Kidney epithelial cell (primary cell): ENCODE data around the gene COPG2. TPM values are rescaled to one million over a fixed set of nuclear protein-coding genes. Genes with fewer than 3 reads are reported as not detected.

Experiments
- DNase-seq: peaks from one replicate; pipeline ENCODE4 v3.0.0-alpha.2; 2010; ENCODE audit warnings: low read depth
- H3K27me3 ChIP-seq: 2 replicates; pipeline ENCODE4 v1.6.0; 2011; ENCODE audit warnings: low read length; ENCODE audit not compliant: control insufficient read depth, insufficient read depth
- H3K36me3 ChIP-seq: 2 replicates; pipeline ENCODE4 v1.5.1; 2011; ENCODE audit warnings: low read length; ENCODE audit not compliant: control insufficient read depth, insufficient read depth
- H3K4me3 ChIP-seq: 2 replicates; pipeline ENCODE4 v1.5.1; 2011; ENCODE audit warnings: low read depth, mild to moderate bottlenecking, control low read depth, low read length
- CTCF ChIP-seq: IDR thresholded peaks from 2 replicates; pipeline ENCODE4 v1.5.1; 2011; ENCODE audit warnings: mild to moderate bottlenecking, moderate library complexity, low read length, control low read depth, inconsistent platforms; ENCODE audit not compliant: insufficient read depth, poor library complexity, severe bottlenecking
- total RNA-seq: library from RNA; depleted of rRNA; stranded (reverse); fragments of >200 nt; gene quantifications from 2 replicates; pipeline ENCODE4 v1.2.3, GENCODE V29; 2015

COPG2 gene
- total RNA-seq, 1 donor from 2014 or later: 37.9 TPM

- no peak for TF ChIP-seq CTCF
- no peak overlapping the region for H3K4me3 ChIP-seq
- H3K36me3 ChIP-seq: no peaks in the 10 kb centered on the region
These were observed 162.2 kb downstream of the COPG2 start for GRCh38 chr7:130506358-130506757.

GRCh38 chr7:130505753-130506152 lies 162.8 kb downstream of the COPG2 start:
- no peak for DNase-seq
- Histone ChIP-seq H3K4me3 (no peak overlapping the region), H3K36me3 (no peaks in the 10 kb centered on the region), H3K27me3 (no peaks in the 10 kb centered on the region)
- TF ChIP-seq CTCF: no peak

More at GRCh38 chr7:130506358-130506757, 162.2 kb downstream of the COPG2 start:
- DNase-seq: no peak
- H3K27me3 ChIP-seq: no peaks in the 10 kb centered on the region

DNA sequence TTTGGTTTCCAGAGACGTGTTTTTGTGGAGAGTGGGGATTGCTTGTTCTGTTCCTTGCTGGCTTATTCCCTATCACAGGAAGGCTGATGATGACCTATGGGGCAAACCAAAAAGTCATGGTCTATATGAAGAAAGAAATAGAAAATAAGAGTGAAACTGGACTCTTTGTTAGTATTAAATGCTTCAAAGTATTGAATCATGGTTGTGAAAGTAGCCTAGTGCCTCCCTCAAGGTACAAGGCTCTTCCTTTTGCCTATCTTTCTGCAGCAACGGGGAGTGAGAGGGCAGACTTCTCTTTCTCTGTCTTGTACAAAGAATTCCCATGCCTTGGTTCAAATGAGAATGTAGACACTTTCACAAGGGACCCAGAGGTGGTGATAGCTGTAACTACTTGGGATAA lies 167.6 kb downstream of the COPG2 start:
- Histone ChIP-seq H3K36me3 (no peaks in the 10 kb centered on the region), H3K4me3 (no peak overlapping the region), H3K27me3 (no peaks in the 10 kb centered on the region)
- no peak for TF ChIP-seq CTCF
- no peak for DNase-seq

DNA sequence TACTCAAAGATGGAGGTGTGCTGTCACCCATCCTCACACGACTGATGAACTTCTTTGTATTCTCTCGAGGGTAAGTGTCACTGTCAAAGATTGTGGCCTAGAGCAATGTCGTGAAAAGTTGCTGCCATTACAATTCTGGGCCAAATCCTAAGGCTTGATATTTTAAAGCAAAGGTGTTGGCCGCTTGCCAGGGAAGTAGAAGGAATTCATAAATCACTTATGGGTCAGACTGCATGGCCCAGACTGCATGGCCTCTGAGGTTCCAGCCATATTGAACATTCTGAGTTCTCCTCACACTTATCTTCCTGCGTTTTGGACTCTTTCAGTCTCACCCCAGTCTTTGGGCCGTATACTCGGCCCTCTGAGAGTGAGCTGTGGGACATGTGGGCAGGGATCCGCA lies 168.1 kb downstream of the COPG2 start:
- no peak for TF ChIP-seq CTCF
- no peaks in the 10 kb centered on the region for H3K36me3 ChIP-seq
- no peak for DNase-seq
- H3K4me3 ChIP-seq: no peak overlapping the region
- no peaks in the 10 kb centered on the region for H3K27me3 ChIP-seq

DNA sequence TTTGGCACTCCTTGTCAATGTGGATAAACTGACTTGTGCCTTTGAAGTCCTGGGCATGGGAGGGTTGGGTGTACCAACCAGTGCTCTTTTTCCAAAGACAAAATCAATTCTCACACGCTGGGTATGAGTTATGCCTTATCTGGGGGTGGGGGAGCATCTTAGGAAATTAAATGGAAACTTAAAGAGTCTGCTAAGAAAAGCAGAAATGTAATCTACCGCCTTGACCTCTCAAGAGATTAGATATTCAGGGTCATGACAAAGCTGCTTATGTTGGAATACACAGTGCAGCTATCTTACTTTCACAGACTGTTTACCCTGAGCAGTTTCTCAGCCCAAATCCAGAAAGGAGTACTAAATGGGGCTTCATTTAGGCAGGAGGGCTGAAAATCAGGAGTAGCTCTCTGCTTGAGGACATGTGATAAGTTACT lies 174.1 kb downstream of the COPG2 start:
- no peak for TF ChIP-seq CTCF

DNA sequence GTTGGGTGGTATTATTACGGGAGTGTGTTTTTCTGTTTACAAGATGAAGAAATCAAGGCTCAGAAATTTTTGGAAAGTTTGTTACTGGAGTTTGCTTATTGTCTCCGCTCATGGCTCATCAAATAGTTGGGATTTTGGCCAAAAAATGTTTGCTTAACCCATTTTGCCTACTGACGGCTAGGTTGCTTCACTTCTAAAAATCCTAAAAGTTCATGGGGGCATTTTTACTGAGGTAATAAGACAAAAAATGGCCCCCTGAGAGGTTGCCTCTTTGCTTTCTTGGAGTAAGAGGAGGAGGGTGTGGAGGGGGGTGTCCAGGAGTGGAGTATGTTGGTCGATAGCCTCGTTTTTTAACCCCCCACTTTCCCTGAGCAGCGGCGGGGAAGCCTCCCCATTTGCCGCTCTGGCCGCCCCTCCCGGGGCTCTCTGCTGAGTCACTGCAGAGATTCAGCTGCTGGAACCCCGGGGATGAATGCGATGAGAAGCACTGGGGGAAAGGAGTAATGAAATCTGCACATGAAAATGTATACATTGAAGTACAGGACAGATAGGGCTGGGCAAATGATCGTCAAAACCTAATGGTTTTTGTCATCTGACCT lies 175.2 kb downstream of the COPG2 start:
- no peak for DNase-seq
- no peaks in the 10 kb centered on the region for H3K27me3 ChIP-seq
- TF ChIP-seq CTCF: no peak

More for the DNA sequence above, 174.1 kb downstream of the COPG2 start:
- Histone ChIP-seq H3K36me3 (no peaks in the 10 kb centered on the region), H3K27me3 (no peaks in the 10 kb centered on the region), H3K4me3 (no peak overlapping the region)
- DNase-seq: no peak

More for the DNA sequence above, 175.2 kb downstream of the COPG2 start:
- H3K36me3 ChIP-seq: no peaks in the 10 kb centered on the region
- H3K4me3 ChIP-seq: peak overlapping the region; percentile 55
